Parathyroid adenoma (tissue), 2 donors: ENCODE measurements around the gene DEFB113.

ENCODE experiments used
- H2AFZ ChIP-seq: fragments of 300-600 bp; sonication (generic); one replicate; pipeline ENCODE4 v1.7.0; 2017; ENCODE audit warnings: antibody characterized with exemption, mild to moderate bottlenecking
- H3K27ac ChIP-seq: fragments of 300-600 bp; sonication (generic); one replicate; pipeline ENCODE4 v1.7.0; 2017
- H3K27me3 ChIP-seq: fragments of 300-600 bp; sonication (generic); one replicate; pipeline ENCODE4 v1.7.0; 2017; ENCODE audit warnings: low read length; ENCODE audit not compliant: control insufficient read depth, insufficient read depth
- H3K36me3 ChIP-seq: fragments of 300-600 bp; sonication (generic); one replicate; pipeline ENCODE4 v1.7.0; 2017; ENCODE audit warnings: low read length; ENCODE audit not compliant: control insufficient read depth, insufficient read depth
- H3K4me1 ChIP-seq: fragments of 300-600 bp; sonication (generic); one replicate; pipeline ENCODE4 v1.7.0; 2017; ENCODE audit warnings: control low read depth
- H3K4me2 ChIP-seq: fragments of 300-600 bp; sonication (generic); one replicate; pipeline ENCODE4 v1.7.0; 2017; ENCODE audit warnings: low read length
- H3K4me3 ChIP-seq: fragments of 300-600 bp; sonication (generic); one replicate; pipeline ENCODE4 v1.7.0; 2017; ENCODE audit warnings: low read depth, low read length
- H3K79me2 ChIP-seq: fragments of 300-600 bp; sonication (generic); one replicate; pipeline ENCODE4 v1.7.0; 2017; ENCODE audit warnings: control low read depth
- H3K9ac ChIP-seq: fragments of 300-600 bp; sonication (generic); one replicate; pipeline ENCODE4 v1.7.0; 2017; ENCODE audit warnings: mild to moderate bottlenecking
- H3K9me3 ChIP-seq: fragments of 300-600 bp; sonication (generic); one replicate; pipeline ENCODE4 v1.7.0; 2017; ENCODE audit warnings: low read length; ENCODE audit not compliant: control insufficient read depth
- CTCF ChIP-seq: fragments of 300-600 bp; sonication (generic); IDR thresholded peaks from one replicate; pipeline ENCODE4 v1.7.0; 2017; ENCODE audit warnings: antibody characterized with exemption, mild to moderate bottlenecking
- donor health status: primary hyperparathyroidism.

The DEFB113 gene

DNA sequence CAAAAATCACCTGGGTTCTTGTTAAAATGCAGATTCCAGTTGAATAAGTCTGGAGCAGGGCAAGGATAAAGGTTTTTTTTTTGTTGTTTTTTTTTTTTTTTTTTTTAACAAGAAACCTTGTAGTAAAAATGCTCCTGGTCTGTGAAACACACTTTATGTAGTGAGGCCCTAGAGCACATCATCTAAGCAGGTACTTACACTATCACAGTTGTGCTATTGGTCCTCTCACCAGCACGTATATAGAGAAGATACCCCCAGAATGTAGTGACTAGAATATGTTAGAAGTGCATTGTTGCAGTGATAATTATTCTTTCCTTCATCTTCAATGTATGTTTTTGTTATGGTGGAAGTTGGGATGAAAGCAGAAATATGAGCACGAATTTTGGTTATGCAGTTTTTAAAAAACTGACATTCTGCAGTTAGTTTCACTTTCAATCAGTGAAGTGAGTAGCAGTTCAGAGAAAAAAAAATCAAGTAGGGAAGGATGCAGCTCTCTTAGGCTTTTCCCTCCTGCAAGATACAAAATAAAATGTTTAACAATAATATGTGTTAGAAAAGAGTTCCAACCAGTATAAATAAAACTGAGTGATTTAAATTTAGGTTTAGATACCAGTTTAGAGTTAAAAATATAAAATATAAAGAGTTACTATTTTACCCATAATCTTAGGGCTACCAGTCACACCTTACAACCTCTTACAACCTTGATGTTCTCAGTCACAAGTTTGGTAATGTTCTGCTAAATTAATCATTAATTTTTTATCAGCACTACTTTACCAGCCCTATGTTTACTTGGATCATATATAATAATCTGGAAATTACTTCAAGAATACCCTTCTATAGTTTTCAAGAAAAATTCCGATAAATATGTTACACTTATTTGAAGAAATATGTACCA is 9.2 kb upstream of the DEFB113 start:
- Histone ChIP-seq H3K4me2 (no peak overlapping the region), H3K36me3 (no peaks in the 10 kb centered on the region), H3K4me1 (no peaks in the 10 kb centered on the region), H3K9me3 (no peaks in the 10 kb centered on the region), H3K27me3 (no peaks in the 10 kb centered on the region), H3K27ac (no peak overlapping the region), H2AFZ (no peak overlapping the region), H3K9ac (no peak overlapping the region), H3K79me2 (no peaks in the 10 kb centered on the region), H3K4me3 (no peak overlapping the region)
- TF ChIP-seq CTCF: no peak

GRCh38 chr6:49966823-49967222 is 2.6 kb downstream of the DEFB113 start:
- TF ChIP-seq CTCF: no peak
- Histone ChIP-seq H3K9me3 (no peaks in the 10 kb centered on the region), H3K4me3 (no peak overlapping the region), H3K79me2 (no peaks in the 10 kb centered on the region), H3K27ac (no peak overlapping the region), H3K4me2 (no peak overlapping the region), H3K9ac (no peak overlapping the region), H2AFZ (no peak overlapping the region), H3K4me1 (no peaks in the 10 kb centered on the region), H3K36me3 (no peaks in the 10 kb centered on the region), H3K27me3 (no peaks in the 10 kb centered on the region)

GRCh38 chr6:49966334-49966733 is 3.1 kb downstream of the DEFB113 start:
- Histone ChIP-seq H3K79me2 (no peaks in the 10 kb centered on the region), H3K27ac (no peak overlapping the region), H3K36me3 (no peaks in the 10 kb centered on the region), H3K9me3 (no peaks in the 10 kb centered on the region), H3K4me1 (no peaks in the 10 kb centered on the region), H2AFZ (no peak overlapping the region), H3K4me2 (no peak overlapping the region), H3K27me3 (no peaks in the 10 kb centered on the region), H3K9ac (no peak overlapping the region), H3K4me3 (no peak overlapping the region)
- no peak for TF ChIP-seq CTCF

GRCh38 chr6:49964064-49964463 is 5.4 kb downstream of the DEFB113 start, which contains the start of gene DEFB114:
TSS of gene DEFB114 (minus strand) at chr6:49964164. CDS start at chr6:49964105, 59 bp downstream.
- Histone ChIP-seq H3K27ac (no peak within 1 kb of the TSS), H3K27me3 (no peaks in the 10 kb centered on the region), H3K36me3 (no peaks in the 10 kb centered on the region), H3K4me1 (no peaks in the 10 kb centered on the region), H3K79me2 (no peaks in the 10 kb centered on the region), H3K9ac (no peak within 1 kb of the TSS), H3K9me3 (no peaks in the 10 kb centered on the region), H3K4me3 (no peak within 1 kb of the TSS), H3K4me2 (no peak within 1 kb of the TSS), H2AFZ (no peak within 1 kb of the TSS)
- no peak for TF ChIP-seq CTCF

GRCh38 chr6:49958180-49958579 is 11.2 kb downstream of the DEFB113 start:
- Histone ChIP-seq H3K4me2 (no peak overlapping the region), H3K27ac (no peak overlapping the region), H3K27me3 (no peaks in the 10 kb centered on the region)

More at GRCh38 chr6:49958180-49958579, 11.2 kb downstream of the DEFB113 start:
- Histone ChIP-seq H3K36me3 (no peaks in the 10 kb centered on the region), H2AFZ (no peak overlapping the region), H3K9me3 (no peaks in the 10 kb centered on the region), H3K4me3 (no peak overlapping the region), H3K79me2 (no peaks in the 10 kb centered on the region), H3K9ac (no peak overlapping the region), H3K4me1 (no peaks in the 10 kb centered on the region)
- no peak for TF ChIP-seq CTCF
